ENCODE results near the gene F2RL1.
"Not testable (repeated sequence)": the region's sequence is repeated elsewhere in the genome, so short reads cannot be mapped to it uniquely, and the experiment has no call there.

Gene F2RL1

DNA sequence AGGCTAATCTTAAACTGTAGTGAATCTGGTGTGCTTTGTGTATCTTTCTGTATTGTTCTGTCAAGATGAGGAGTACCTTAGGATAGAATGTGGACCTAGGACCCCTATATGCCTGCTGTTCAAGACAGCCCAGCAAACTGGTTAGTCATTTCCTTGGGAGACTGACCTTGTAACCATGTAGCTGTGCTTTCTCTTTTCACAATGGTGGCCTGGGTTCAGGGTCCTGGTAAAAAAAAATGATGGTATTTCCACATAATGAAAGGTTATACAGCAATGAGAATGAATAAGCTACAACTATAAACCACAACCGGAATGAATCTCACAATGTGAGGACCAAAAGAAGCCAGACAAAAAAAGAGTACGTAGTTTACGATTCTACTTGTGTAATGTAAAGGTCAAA lies 36.4 kb upstream of the F2RL1 start:
- ChIA-PET CTCF (interaction anchor here (0.7 to 1.0 kb wide), 3 partner anchors 8 to 35 kb away, joined by 3 to 5 read pairs (median 3); no protein-coding TSS in a partner anchor), POLR2A (no interaction called here)
- no peak for DNase-seq (ENCODE audit: extremely low spot score)
- no peak for TF ChIP-seq FOXM1 (IDR thresholded peaks at IDR 0.05; ENCODE audit: borderline replicate concordance)
- TF ChIP-seq SP1 (IDR thresholded peaks at IDR 0.05): no peak
- no peak for TF ChIP-seq ZNF384 (IDR thresholded peaks at IDR 0.05)
- TF ChIP-seq SUZ12 (IDR thresholded peaks at IDR 0.05): no peak
- TF ChIP-seq ARNT (IDR thresholded peaks at IDR 0.05): no peak
- no peak for TF ChIP-seq HDGF (IDR thresholded peaks at IDR 0.05; ENCODE audit: borderline replicate concordance)
- no peak for TF ChIP-seq CTBP1 (IDR thresholded peaks at IDR 0.05; ENCODE audit: borderline replicate concordance)
- no peak for TF ChIP-seq BHLHE40 (IDR thresholded peaks at IDR 0.05; ENCODE audit: borderline replicate concordance)
- TF ChIP-seq TARDBP (IDR thresholded peaks at IDR 0.05): no peak
- no peak for TF ChIP-seq ELF4 (IDR thresholded peaks at IDR 0.05)
- no peak for TF ChIP-seq L3MBTL2 (conservative IDR thresholded peaks at IDR 0.05)
- TF ChIP-seq FOXK2 (IDR thresholded peaks at IDR 0.05): no peak
- TF ChIP-seq, protein P1, sequence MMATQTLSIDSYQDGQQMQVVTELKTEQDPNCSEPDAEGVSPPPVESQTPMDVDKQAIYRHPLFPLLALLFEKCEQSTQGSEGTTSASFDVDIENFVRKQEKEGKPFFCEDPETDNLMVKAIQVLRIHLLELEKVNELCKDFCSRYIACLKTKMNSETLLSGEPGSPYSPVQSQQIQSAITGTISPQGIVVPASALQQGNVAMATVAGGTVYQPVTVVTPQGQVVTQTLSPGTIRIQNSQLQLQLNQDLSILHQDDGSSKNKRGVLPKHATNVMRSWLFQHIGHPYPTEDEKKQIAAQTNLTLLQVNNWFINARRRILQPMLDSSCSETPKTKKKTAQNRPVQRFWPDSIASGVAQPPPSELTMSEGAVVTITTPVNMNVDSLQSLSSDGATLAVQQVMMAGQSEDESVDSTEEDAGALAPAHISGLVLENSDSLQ (IDR thresholded peaks at IDR 0.05): no peak
- TF ChIP-seq FOXA1 (IDR thresholded peaks at IDR 0.05): no peak

DNA sequence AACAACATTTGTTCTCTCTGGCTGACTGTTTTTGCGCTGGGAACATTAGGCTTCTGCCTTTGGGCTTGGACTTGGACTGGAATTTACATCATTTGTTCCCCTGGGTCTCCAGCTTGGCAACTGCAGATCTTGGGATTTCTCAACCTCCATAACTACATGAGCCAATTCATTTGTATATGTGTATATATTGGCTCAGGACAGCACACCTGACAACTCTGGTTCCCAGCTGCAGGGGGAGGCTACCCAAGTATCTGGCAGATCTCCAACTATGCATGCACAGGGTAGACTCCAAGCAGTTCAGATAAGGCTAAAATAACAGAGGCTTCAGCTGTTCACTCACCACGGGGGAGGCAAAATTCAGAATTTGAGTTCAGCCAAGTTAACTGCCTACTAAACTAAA lies 31.6 kb upstream of the F2RL1 start:
- ChIA-PET CTCF (interaction anchor here (0.7 to 1.7 kb wide), 4 partner anchors 12 to 37 kb away, joined by 3 to 6 read pairs (median 4); no protein-coding TSS in a partner anchor), POLR2A (interaction anchor here (0.6 kb wide), 1 partner anchor 62 kb away, joined by 3 read pairs; no protein-coding TSS in a partner anchor)
- DNase-seq (ENCODE audit: extremely low spot score): no peak
- TF ChIP-seq ARNT (IDR thresholded peaks at IDR 0.05) (no peak), SUZ12 (IDR thresholded peaks at IDR 0.05) (no peak), LEF1 (IDR thresholded peaks at IDR 0.05; ENCODE audit: borderline replicate concordance) (no peak)

DNA sequence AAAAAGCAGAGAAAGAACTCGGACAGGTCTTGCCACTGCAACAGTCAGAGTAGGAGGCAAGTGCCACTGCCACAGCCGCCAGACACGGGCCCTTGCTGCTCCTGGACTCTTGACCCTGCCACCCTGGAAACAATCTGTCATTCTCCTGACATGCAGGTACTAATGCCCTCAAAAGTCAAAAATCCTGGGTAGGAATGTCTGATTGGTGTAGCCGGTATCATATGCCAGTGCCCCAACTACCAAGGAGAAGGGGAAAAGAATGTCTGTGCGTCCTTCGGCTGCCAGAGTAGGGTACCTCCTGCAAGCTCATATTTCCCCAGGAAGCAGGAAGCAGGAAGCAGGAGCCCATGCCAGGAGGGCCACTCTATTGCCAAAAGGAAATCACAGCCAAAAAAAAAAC lies 30.5 kb upstream of the F2RL1 start:
- CTCF ChIA-PET: interaction anchor here (1.3 to 1.7 kb wide), 2 partner anchors 13 to 29 kb away, joined by 6 read pairs; no protein-coding TSS in a partner anchor
- POLR2A ChIA-PET: no interaction called here
- TF ChIP-seq SP1 (IDR thresholded peaks at IDR 0.05) (no peak), TARDBP (IDR thresholded peaks at IDR 0.05) (no peak)
- no peak for DNase-seq (ENCODE audit: extremely low spot score)

DNA sequence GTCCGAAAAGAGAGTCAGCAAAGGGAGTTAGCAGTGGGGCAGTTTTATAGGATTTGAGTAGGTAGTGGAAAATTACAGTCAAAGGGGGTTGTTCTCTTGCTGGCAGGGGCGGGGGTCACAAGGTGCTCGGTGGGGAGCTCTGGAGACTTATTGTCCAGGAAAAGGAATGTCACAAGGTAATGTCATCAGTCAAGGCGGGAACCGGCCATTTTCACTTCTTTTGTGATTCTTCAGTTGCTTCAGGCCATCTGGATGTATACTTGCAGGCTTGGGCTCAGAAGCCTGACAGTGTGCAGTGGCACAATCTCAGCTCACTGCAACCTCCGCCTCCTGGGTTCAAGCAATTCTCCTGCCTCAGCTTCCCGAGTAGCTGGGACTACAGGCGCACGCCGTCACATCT lies 29.6 kb upstream of the F2RL1 start:
- DNase-seq (ENCODE audit: extremely low spot score); POLR2A ChIA-PET: not testable (repeated sequence)
- CTCF ChIA-PET: interaction anchor here (0.8 to 1.6 kb wide), 2 partner anchors 15 to 17 kb away, joined by 4 to 6 read pairs; no protein-coding TSS in a partner anchor

DNA sequence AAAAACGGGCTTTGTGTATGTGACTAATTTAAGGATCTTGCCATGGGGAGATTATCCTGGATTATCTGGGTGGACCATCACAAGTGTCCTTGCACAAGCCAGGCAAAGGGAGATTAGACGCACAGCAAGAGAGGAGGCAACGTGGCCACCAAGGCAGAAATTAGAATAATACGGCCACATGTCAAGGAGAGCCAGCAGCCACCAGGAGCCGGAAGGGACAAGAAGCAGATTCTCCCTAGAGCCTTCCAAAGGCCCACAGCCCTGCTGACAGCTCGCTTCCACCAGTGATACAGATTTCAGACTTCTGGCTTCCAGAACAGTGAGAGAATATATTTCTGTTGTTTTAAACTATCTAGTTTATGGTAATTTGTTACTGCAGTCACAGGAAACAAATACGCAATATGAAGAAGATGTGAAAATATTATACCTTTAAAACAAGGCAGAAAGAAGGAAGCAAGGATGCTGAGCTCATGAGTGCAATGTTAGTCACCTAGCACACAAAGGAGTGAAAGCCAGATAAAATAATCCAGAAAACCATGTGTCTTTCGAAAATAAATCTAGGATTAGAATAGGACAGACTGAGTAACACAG lies 28.7 kb upstream of the F2RL1 start:
- POLR2A ChIA-PET: interaction anchor here (1.3 to 2.1 kb wide), 4 partner anchors 10 to 29 kb away, joined by 3 to 14 read pairs (median 8); partner anchors contain the start of gene F2RL1

DNA sequence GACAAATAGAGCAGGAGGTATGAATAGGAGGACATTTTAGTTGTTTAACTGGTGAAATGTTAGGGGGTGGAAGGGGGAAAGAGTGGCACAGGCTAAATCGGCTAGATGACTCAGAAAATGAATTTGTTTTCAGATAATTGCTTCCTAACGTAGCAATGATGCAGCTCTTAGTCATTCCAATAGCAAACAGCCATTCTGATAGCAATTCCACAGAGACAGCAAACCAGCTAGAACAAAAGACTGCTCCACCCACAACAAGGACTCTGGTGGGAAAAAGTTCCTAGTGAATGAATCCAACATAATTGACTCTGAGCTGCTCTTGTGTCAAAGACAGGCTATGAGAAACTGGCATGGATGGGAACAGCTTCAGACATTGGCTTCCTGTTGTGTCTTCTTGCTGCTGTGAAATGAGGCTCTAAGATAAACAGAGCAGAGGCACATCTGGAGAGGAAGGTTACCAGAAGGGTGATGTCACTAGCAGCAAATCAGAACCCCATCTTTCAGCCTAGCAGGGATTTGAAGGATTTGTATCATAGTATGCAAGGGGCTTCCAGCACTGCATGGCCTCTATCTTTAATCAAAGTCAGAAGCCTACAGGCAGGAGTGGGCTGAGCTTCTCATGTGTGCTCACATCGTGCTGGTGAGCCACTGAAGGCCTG lies 28.1 kb upstream of the F2RL1 start:
- POLR2A ChIA-PET: interaction anchor here (1.3 to 2.1 kb wide), 4 partner anchors 9 to 28 kb away, joined by 3 to 14 read pairs (median 8); partner anchors contain the start of gene F2RL1
- no peak for DNase-seq (ENCODE audit: extremely low spot score)
- TF ChIP-seq FOXK2 (IDR thresholded peaks at IDR 0.05): no peak

More for the DNA sequence above, 28.7 kb upstream of the F2RL1 start:
- DNase-seq (ENCODE audit: extremely low spot score): no peak
- CTCF ChIA-PET: interaction anchor here (0.5 to 1.6 kb wide), 3 partner anchors 15 to 1479 kb away, joined by 3 to 6 read pairs (median 3); no protein-coding TSS in a partner anchor
- TF ChIP-seq FOXA1 (IDR thresholded peaks at IDR 0.05) (no peak), CTBP1 (IDR thresholded peaks at IDR 0.05; ENCODE audit: borderline replicate concordance) (no peak), FOXM1 (IDR thresholded peaks at IDR 0.05; ENCODE audit: borderline replicate concordance) (no peak), NFRKB (IDR thresholded peaks at IDR 0.05) (no peak), BHLHE40 (IDR thresholded peaks at IDR 0.05; ENCODE audit: borderline replicate concordance) (no peak), SUZ12 (IDR thresholded peaks at IDR 0.05) (no peak), TARDBP (IDR thresholded peaks at IDR 0.05) (no peak), LEF1 (IDR thresholded peaks at IDR 0.05; ENCODE audit: borderline replicate concordance) (no peak), L3MBTL2 (conservative IDR thresholded peaks at IDR 0.05) (no peak), HDGF (IDR thresholded peaks at IDR 0.05; ENCODE audit: borderline replicate concordance) (no peak), ARNT (IDR thresholded peaks at IDR 0.05) (no peak), SP1 (IDR thresholded peaks at IDR 0.05) (no peak), ZNF384 (IDR thresholded peaks at IDR 0.05) (no peak), FOXK2 (IDR thresholded peaks at IDR 0.05) (no peak), ELF4 (IDR thresholded peaks at IDR 0.05) (no peak)

DNA sequence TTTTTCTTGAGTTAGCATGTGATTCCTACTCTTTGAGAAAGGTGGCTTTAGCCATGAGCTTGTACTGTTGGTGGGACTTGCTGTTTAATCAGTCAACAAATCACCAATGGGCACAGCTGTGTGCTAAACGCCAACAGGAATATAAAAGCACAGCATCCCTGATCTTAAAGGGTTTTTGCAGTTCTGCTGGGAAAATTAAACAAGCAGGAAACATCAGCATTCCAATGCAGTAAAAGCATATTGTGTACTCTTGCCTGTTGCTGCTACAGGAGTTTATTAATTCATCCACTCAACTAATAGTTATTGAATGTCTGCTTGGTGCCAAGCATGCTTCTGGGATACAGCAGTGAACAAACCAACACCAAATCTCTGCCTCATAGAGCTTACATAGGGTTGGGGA lies 27.4 kb upstream of the F2RL1 start:
- TF ChIP-seq FOXM1 (IDR thresholded peaks at IDR 0.05; ENCODE audit: borderline replicate concordance) (no peak), TARDBP (IDR thresholded peaks at IDR 0.05) (no peak), ZNF384 (IDR thresholded peaks at IDR 0.05) (no peak), ARNT (IDR thresholded peaks at IDR 0.05) (no peak), LEF1 (IDR thresholded peaks at IDR 0.05; ENCODE audit: borderline replicate concordance) (no peak), SP1 (IDR thresholded peaks at IDR 0.05) (no peak), NFRKB (IDR thresholded peaks at IDR 0.05) (no peak), L3MBTL2 (conservative IDR thresholded peaks at IDR 0.05) (no peak), HDGF (IDR thresholded peaks at IDR 0.05; ENCODE audit: borderline replicate concordance) (no peak), BHLHE40 (IDR thresholded peaks at IDR 0.05; ENCODE audit: borderline replicate concordance) (no peak), CTBP1 (IDR thresholded peaks at IDR 0.05; ENCODE audit: borderline replicate concordance) (no peak), SUZ12 (IDR thresholded peaks at IDR 0.05) (no peak), FOXA1 (IDR thresholded peaks at IDR 0.05) (no peak), FOXK2 (IDR thresholded peaks at IDR 0.05) (no peak)
- TF ChIP-seq, protein P1 (IDR thresholded peaks at IDR 0.05): no peak
- DNase-seq (ENCODE audit: extremely low spot score): no peak
- POLR2A ChIA-PET: interaction anchor here (2.0 to 2.1 kb wide), 2 partner anchors 14 to 28 kb away, joined by 11 to 14 read pairs; partner anchors contain the start of gene F2RL1
- CTCF ChIA-PET: interaction anchor here (0.6 to 1.6 kb wide), 4 partner anchors 15 to 517 kb away, joined by 3 to 4 read pairs (median 3); no protein-coding TSS in a partner anchor

More for the DNA sequence above, 28.1 kb upstream of the F2RL1 start:
- CTCF ChIA-PET: interaction anchor here (0.5 to 1.1 kb wide), 3 partner anchors 16 to 1478 kb away, joined by 3 read pairs; no protein-coding TSS in a partner anchor
